Right ventricle myocardium inferior (tissue), 1 donor: ENCODE measurements around the gene FOXP3. TPM values are rescaled to one million over a fixed set of nuclear protein-coding genes. Genes with fewer than 3 reads are reported as not detected.

Source experiments
- ATAC-seq: fragments of 200-7000 bp; cut with Tn5 transposase; one replicate; pipeline ENCODE4 v1.9.1; 2020; ENCODE audit warnings: mild to moderate bottlenecking, moderate library complexity
- DNase-seq: peaks from one replicate; pipeline ENCODE4 v3.0.0; 2021; ENCODE audit errors: missing footprints
- intact Hi-C: fragments of 100-400 bp; cut with DNase I; formaldehyde crosslinking; loops from one replicate; pipeline ENCODE4 v1.11.0; 2022
- total RNA-seq: library from RNA; stranded (reverse); fragmentation: NEBNext Ultra II Directional; extraction: Animal tissue kit (Norgen Biotek cat#: 25700); gene quantifications from one replicate; pipeline ENCODE4 v1.2.1, GENCODE V29; 2021
- donor health status: DM: no; HTN: yes; CAD: no; lungs with severe emphysema.

Gene FOXP3
- total RNA-seq, 1 donor from 2014 or later, result not detected

- no peak for ATAC-seq
- intact Hi-C loops, result no loop called here
- no peak for DNase-seq
Measured at GRCh38 chrX:49276671-49277534, 12.4 kb upstream of the FOXP3 start.

- ATAC-seq (no peak), DNase-seq (no peak)
- intact Hi-C loops, result no loop called here
Measured at GRCh38 chrX:49276207-49276606, 11.7 kb upstream of the FOXP3 start.

GRCh38 chrX:49273181-49273727 lies 8.7 kb upstream of the FOXP3 start:
- ATAC-seq (no peak), DNase-seq (no peak)
- intact Hi-C loops, result no loop called here

GRCh38 chrX:49272421-49272820 lies 7.9 kb upstream of the FOXP3 start:
- intact Hi-C loops, result no loop called here
- no peak for DNase-seq
- ATAC-seq, result no peak

- DNase-seq (no peak), ATAC-seq (no peak)
- intact Hi-C loops, result no loop called here
Measured at GRCh38 chrX:49271341-49271740, 6.8 kb upstream of the FOXP3 start.

- DNase-seq (no peak), ATAC-seq (no peak)
- intact Hi-C loops, result no loop called here
Measured at GRCh38 chrX:49270249-49270921, 5.9 kb upstream of the FOXP3 start.

GRCh38 chrX:49269767-49270248 lies 5.3 kb upstream of the FOXP3 start, which contains the start of gene PPP1R3F:
TSS of gene PPP1R3F (plus strand) at chrX:49269793. CDS start at chrX:49269870, 77 bp downstream.
- no peak for DNase-seq
- peak; percentile 18 for ATAC-seq
- intact Hi-C loops, result loop anchor here (2.0 to 5.0 kb wide), 2 partner anchors 35 to 68 kb away; partner anchors contain the start of genes CCDC22 and SYP

GRCh38 chrX:49269010-49269766 lies 4.7 kb upstream of the FOXP3 start:
- DNase-seq (peak; percentile 98), ATAC-seq (peak; percentile 96)
- intact Hi-C loops, result loop anchor here (2.0 to 5.0 kb wide), 2 partner anchors 34 to 67 kb away; partner anchors contain the start of genes CCDC22 and SYP

- intact Hi-C loops, result loop anchor here (2.0 to 5.0 kb wide), 2 partner anchors 34 to 66 kb away; partner anchors contain the start of genes CCDC22 and SYP
- ATAC-seq (no peak), DNase-seq (no peak)
Measured at GRCh38 chrX:49268702-49269009, 4.1 kb upstream of the FOXP3 start.

- DNase-seq (no peak), ATAC-seq (no peak)
- intact Hi-C loops, result loop anchor here (5.0 kb wide), 1 partner anchor 64 kb away; the partner anchor contains the start of gene SYP
Measured at GRCh38 chrX:49266523-49267445, 2.3 kb upstream of the FOXP3 start.

GRCh38 chrX:49263631-49264030 lies 879 bp downstream of the FOXP3 start:
- intact Hi-C loops, result no loop called here
- ATAC-seq (no peak), DNase-seq (no peak)

GRCh38 chrX:49262603-49263002 lies 1.9 kb downstream of the FOXP3 start:
- ATAC-seq, result no peak
- DNase-seq, result no peak
- intact Hi-C loops, result no loop called here

GRCh38 chrX:49260221-49260985 lies 4.1 kb downstream of the FOXP3 start:
- intact Hi-C loops, result no loop called here
- DNase-seq (no peak), ATAC-seq (no peak)

GRCh38 chrX:49258749-49259124 lies 5.8 kb downstream of the FOXP3 start:
- DNase-seq (no peak), ATAC-seq (no peak)
- intact Hi-C loops, result no loop called here

GRCh38 chrX:49257846-49258748 lies 6.4 kb downstream of the FOXP3 start:
- no peak for DNase-seq
- no peak for ATAC-seq

GRCh38 chrX:49257074-49257790 lies 7.3 kb downstream of the FOXP3 start:
- no peak for ATAC-seq
- DNase-seq, result no peak
- intact Hi-C loops, result no loop called here

More at GRCh38 chrX:49257846-49258748, 6.4 kb downstream of the FOXP3 start:
- intact Hi-C loops, result no loop called here
